ENCODE data around the gene CNNM2.

GRCh38 chr10:103082683-103083082, 164.6 kb downstream of the CNNM2 start:
- TF ChIP-seq, protein P1, sequence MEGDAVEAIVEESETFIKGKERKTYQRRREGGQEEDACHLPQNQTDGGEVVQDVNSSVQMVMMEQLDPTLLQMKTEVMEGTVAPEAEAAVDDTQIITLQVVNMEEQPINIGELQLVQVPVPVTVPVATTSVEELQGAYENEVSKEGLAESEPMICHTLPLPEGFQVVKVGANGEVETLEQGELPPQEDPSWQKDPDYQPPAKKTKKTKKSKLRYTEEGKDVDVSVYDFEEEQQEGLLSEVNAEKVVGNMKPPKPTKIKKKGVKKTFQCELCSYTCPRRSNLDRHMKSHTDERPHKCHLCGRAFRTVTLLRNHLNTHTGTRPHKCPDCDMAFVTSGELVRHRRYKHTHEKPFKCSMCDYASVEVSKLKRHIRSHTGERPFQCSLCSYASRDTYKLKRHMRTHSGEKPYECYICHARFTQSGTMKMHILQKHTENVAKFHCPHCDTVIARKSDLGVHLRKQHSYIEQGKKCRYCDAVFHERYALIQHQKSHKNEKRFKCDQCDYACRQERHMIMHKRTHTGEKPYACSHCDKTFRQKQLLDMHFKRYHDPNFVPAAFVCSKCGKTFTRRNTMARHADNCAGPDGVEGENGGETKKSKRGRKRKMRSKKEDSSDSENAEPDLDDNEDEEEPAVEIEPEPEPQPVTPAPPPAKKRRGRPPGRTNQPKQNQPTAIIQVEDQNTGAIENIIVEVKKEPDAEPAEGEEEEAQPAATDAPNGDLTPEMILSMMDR (IDR thresholded peaks at IDR 0.05), result no peak
- TF ChIP-seq CREM (CRISPR knock-in tag; IDR thresholded peaks at IDR 0.05) (no peak), FOXP1 (CRISPR knock-in tag; IDR thresholded peaks at IDR 0.05; ENCODE audit: borderline replicate concordance) (no peak), USF1 (CRISPR knock-in tag; IDR thresholded peaks at IDR 0.05) (no peak), ZSCAN18 (CRISPR knock-in tag; IDR thresholded peaks at IDR 0.05) (no peak), MLX (CRISPR knock-in tag; IDR thresholded peaks at IDR 0.05) (no peak), NR2C2 (CRISPR knock-in tag; IDR thresholded peaks at IDR 0.05) (no peak), CREB1 (CRISPR knock-in tag; IDR thresholded peaks at IDR 0.05) (no peak)
- TF ChIP-seq, protein P2, sequence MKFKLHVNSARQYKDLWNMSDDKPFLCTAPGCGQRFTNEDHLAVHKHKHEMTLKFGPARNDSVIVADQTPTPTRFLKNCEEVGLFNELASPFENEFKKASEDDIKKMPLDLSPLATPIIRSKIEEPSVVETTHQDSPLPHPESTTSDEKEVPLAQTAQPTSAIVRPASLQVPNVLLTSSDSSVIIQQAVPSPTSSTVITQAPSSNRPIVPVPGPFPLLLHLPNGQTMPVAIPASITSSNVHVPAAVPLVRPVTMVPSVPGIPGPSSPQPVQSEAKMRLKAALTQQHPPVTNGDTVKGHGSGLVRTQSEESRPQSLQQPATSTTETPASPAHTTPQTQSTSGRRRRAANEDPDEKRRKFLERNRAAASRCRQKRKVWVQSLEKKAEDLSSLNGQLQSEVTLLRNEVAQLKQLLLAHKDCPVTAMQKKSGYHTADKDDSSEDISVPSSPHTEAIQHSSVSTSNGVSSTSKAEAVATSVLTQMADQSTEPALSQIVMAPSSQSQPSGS (CRISPR knock-in tag; IDR thresholded peaks at IDR 0.05; ENCODE audit: borderline replicate concordance, low read depth), result no peak

Measured in WTC11 (cell line).